NCI-H187 (cell line): ENCODE results near the gene SIGMAR1.
A peak's percentile ranks its signal among the peaks of the same experiment; 100 is the strongest.

Source experiments
- DNase-seq, 2 experiments: peaks; one replicate each; lab custom pipeline; 2025; lab: John Stamatoyannopoulos, UW

SIGMAR1 gene

DNA sequence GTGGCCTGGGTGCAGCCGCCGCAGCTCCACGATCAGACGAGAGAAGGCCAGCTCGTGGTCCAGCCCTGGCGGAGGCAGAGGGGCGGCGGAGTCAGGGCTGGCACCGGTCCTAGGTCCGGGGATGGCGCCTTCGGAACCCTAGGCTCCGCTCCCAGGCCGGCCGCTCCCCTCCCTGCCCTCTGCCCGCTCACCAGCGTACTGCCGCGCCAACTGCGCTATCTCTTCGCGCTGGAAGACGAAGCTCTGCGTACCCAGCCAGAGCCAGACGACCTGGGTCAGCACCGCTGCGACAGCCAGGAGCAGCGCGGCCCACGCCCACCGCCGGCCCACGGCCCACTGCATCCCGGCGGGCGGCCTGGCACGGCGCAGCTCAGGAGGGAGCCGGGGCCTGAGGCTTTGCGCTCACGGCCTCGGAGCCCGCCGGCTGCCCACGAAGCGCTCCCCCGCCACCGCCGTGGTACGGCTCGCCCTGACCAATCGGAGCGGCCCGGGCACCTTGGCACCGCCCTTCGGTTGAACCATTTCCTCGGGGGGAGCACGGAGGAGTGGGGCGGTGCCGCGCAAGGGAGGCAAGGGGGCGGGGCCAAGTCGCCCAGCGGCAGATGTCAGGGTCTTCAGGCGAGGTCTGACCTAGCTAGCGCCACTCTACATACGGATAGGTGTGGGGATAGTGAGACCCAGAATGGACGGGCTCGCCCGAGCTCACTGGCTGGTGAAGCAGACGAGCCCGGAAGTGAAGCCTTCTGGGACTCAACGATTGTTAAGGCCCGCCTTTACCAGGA, at the start of gene SIGMAR1:
TSS of gene SIGMAR1 (minus strand) at position 432 of the 782 bp plus-strand sequence. CDS start at position 342, 90 bp downstream.
- peak; percentile 42 to 83 for DNase-seq

DNA sequence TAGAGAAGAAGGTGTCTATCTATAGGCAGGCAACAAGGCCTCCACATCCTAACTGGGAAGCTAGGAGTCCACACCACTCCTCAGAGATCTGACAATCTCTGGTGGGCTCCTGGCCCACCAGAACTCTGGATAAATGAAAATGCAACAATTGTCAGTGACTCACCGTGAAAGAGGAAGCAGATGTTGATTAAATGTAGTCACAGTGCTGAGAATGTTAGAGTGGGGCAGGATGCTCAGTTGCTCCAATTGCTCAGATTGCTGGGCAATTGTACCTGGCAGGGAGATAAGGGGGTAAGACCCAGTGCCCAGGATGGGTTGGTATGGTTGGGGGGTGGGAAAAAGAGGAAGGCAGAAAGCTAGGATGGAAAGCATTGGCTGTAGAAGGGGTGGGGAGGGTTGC, 49.1 kb upstream of the SIGMAR1 start:
- DNase-seq = no peak

DNA sequence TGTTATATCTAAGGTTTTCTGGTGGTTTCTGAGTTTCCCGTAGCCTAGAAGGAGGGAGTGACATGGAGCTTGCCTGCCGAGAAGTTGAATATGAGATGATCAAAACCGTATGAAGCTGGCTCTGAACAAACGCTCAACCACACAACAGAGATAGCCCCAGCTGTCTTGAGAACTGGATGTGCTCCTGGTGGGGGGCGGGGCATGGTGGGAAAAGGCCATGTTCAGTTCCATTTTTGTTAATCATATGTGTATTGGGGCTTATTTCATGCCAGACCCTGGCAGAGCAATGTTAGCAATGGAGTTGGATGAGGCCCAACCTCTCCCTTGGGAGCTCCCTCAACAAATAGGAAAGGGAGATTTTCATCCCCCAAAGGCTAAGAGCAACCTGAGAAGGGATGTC, 48.6 kb upstream of the SIGMAR1 start:
- no peak for DNase-seq

DNA sequence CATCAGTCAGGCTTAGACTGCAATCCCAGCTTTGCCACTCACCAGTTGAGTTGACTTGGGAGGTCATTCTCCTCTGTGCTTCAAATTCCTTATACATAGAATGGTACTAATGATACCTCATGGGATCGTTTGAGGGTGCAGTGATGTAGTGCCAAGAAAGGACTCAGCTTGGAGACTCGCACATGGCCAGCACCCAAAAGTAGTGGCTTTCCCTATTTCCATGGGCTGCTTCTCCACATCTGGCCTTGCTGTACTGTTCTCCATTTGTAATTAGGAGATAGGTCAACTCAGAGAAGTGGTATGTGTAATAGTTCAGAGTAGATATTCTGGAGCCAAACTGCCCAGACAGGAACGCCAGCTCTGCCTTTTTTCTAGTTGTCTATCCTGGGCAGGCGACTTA, 48.0 kb upstream of the SIGMAR1 start:
- DNase-seq = no peak

DNA sequence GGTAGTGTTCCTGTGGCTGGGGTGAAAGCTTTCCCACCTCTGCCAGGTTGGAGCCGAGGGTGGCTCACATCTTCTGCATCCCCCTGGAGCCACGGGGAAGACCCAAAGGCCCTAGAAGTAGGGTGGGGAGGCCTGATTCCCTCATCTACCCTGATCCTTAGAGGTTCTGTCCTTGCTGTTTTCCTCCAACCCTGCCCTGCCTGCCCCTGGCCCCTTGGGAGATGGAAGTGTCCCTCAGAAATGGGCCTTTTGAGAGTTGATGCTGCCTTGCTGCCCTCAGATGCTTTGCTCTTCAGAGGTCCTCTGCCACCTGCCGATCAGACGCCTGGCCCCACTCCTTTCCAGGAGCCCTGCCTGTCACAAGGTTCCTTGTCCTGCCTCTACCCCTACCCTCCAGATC, 47.2 kb upstream of the SIGMAR1 start:
- no peak for DNase-seq

DNA sequence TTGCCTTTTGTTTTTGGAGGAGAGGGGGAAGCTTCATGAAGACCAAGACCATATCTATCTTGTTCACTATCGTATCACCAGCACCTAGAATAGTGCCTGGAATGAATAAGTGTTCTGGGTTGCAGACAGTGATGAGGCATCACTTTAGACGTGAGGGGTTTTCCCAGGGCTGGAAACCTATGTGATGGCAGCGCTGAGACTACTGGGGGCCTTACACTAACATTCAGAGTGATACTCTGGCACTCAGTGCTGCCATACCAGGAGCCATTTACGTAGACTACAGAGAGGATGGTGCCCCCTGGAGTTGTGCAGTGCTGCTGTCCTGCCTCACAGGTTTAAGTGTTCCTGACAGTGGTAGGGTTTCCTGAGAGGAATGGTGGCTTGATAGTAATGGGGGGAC, 46.6 kb upstream of the SIGMAR1 start:
- no peak for DNase-seq

DNA sequence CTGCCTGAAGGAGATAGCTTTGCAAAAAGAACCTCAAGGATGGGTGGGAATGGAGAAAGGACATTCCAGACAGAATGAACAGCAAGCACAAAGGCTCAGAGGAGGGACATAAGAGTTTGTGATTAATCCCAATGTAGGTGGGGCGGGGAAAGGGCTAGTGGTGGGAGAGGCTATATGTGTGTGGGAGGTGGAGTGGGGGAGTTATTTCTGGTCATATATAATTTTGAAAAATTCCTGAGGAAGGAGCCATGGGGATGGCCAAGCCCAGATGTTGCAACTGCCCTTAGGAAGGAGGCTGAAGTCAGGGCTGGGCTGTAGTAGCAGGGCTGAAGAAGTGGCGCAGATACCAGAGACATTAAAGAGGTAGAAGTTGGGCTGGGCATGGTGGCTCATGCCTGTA, 38.3 kb upstream of the SIGMAR1 start:
- DNase-seq = no peak

DNA sequence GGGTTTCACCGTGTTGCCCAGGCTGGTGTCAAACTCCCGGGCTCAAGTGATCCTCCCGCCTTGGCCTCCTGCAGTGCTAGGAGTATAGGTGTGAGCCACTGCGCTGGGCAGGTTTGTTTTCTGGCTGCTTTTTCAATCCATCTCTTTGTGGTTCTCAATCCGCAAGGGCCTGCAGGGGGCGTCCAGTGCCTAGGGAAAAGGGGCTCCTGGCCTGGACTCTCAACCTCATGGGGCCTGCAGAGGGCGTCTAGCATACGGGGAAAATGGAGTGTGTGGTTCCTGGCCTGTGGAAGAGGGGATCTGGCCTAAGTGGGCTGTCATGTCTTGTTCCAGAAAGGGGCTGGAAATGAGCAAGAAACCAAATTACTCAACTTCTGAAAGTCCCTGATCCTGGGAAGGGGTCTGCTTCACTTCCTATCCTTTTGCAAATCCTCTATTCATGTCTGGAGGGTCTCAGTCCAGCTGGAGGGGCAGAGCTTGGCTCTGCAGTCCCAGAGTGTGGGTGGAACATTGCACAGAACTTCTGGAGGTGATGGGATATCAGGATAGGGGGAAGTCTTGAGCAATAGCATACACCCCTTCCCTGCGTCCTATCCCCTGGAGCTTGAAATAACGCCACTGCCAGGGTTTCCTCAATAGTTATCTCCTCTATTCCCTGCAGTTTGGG, 37.6 kb upstream of the SIGMAR1 start:
- DNase-seq = peak in 1 of 2 experiments; percentile 27

DNA sequence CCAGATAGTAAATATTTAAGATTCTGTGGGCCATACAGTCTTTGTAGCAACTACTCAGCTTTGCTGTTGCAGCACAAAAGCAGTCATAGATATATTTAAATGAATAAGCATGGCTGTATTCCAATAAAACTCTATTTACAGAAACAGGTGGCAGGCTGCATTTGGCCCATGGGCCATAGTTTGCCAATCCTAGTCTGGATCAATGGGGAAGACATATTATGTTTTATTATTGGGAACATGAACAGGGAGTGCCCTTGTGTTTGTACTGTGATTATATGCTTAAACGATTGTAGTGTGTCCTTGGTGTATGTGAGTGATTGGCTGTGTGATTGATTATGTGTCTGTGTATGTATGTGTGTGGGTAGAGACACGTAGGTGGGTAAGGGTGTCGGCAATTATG, 36.9 kb upstream of the SIGMAR1 start:
- no peak for DNase-seq

DNA sequence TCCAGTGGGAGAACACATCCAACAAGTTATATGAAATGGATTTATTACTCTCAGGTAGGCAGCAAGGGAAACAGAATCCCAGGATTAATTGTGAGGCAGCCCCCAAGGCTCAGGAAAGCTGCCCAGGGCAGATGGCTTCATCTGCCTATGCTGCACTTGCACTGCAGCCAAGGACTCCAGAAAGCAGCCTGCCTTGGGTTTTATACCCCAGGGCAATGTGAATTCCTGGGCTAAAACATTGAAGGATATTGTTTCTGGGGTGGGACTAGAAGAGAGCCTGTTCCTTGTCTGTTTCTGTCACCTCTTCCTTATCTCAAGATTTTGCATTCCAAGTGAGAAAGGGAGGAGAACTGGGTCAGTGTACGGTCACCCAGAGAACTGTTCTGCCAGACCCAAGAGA, 33.7 kb upstream of the SIGMAR1 start:
- no peak for DNase-seq

DNA sequence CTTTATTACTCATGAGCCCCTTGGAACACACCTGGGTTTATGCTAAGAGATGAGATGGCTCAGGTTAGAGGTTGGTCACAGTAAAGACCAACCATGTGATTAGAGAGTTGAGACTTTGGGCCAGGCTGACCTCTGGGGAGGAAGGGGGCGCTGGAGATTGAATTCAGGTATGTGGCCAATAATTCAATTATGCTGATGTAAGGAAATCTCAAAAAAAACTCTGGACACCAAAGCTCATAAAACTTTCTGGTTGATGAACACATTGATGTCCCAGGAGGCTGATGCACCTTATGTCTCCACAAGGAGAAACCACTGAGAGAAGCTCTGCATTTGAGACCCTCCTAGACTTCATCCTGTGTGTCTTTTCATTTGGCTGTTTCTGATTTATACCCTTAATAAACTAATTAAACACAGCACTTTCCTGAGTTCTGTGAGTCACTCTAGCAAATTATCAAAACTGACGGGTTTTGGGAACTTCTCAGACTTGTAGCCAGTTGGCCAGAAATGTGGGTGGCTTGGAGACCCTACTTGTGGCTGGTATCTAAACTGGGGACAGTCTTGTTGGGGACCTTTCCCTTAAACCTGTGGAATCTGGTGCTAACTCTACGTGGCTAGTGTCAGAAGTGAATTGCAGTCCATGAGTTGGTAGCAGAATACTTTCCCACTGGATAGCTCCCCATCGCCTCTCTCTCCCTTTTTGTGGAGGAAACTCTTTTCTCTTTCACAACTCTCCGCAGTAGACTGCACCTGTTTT, 32.4 kb upstream of the SIGMAR1 start:
- no peak for DNase-seq

DNA sequence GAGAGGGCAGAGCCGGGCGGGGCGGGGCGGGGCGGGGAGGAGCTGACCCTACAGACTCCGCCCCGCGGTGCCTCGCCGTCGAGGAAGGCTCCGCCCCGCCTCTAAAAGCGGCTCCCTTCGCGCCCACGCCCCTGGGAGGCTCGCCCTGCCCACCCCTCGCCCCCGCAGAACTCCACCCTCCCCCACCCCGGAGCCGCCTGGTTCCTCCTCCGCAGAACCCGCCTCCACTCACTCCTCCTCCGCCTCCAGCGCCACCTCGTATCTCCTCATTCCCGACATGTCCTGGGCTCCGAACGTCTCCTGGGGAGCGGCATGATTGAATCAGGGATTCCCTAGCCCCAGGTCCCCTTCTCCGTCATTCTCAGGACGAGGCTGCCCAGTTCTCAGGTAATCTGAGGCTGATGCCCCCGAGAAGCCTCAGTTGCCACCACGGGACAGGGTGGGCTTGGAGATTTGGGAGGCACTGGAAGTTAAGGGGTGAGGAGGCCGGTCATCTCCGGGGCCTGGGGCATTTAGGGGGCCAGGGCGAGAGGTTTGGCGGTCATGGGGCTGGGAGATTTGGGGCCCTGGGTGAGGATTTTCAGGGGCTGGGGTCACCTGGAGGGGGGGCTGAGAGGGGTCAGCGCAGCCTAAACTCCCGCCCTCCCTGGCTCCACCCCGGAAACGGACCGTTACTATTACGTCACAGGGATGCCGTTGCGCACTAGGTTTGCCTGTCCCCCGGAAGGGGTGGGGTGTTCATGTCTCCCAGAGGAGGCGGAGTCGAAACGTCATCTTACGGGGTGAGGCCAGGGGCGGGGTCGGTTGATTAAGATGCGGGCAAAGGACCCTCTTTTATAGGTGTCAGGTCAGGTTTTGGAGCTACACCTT, 28.0 kb upstream of the SIGMAR1 start:
- DNase-seq = peak; percentile 55 to 84

DNA sequence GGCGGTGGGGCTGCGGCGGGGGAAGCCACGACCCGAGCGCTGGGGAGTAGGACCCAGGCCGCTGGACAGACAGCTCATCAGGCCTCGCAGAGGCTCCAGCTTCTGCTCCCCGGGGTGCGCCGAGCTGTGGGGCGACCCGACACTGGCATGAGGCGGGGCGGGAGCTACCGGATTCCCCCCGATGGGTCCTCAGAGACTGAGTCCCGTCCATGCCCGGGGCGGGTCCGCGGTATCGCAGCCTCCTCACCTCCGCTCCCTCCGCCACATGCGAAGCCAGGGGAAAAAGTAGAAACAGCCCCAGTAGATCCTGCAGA, 27.4 kb upstream of the SIGMAR1 start:
- no peak for DNase-seq

DNA sequence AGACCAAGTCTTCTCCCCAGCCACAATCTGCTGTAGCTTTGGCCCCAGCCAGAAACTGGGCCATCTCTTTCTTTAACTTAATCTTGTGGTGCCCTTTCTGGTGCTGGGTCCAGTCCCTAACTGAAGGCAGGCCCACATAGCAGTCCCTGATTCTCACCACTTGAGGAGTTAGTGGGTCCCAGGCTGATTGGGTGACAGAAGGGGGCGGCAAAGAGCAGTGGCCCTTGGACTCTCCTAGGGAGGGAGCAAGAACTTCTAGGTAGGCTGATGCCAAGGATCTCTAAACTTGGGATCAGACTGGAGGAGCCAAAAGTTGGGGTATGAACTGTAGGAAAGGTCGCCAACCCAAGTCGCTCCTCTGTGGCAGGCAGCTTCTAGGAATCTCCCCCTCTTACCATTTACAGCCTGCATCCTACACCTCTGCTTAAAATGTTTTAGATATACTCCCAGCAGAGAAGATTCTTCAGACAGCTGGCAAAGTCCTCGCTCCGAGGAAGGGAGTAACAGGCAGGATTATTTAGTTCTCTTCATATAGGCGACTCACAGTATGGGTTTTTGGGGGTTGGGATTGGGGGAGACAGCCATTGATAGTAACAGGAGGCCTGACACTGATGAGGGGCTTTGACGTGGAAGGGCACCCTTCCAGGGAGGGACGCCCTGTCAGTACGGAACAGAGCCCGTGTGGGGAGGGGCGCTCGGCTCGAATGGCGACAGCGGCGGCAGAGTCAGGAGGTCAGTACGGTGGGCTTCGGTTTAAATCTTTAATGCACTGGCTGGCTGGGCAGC, 26.9 kb upstream of the SIGMAR1 start:
- DNase-seq = no peak

DNA sequence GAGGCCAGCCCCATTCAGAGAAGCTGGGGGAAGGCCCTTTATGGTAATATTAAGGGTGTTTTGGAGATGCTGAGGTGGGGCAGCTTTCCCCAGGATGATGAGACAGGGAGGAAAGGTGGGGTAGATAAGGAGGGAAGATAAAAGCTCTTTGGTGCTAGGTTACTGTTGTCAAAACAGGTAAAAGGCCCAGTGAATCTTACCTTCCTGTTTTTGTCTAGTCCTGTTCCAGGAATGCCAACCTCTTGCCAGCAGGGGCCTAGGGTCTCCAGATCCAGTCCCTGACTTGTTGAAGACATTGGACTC, 25.7 kb upstream of the SIGMAR1 start:
- DNase-seq = no peak

DNA sequence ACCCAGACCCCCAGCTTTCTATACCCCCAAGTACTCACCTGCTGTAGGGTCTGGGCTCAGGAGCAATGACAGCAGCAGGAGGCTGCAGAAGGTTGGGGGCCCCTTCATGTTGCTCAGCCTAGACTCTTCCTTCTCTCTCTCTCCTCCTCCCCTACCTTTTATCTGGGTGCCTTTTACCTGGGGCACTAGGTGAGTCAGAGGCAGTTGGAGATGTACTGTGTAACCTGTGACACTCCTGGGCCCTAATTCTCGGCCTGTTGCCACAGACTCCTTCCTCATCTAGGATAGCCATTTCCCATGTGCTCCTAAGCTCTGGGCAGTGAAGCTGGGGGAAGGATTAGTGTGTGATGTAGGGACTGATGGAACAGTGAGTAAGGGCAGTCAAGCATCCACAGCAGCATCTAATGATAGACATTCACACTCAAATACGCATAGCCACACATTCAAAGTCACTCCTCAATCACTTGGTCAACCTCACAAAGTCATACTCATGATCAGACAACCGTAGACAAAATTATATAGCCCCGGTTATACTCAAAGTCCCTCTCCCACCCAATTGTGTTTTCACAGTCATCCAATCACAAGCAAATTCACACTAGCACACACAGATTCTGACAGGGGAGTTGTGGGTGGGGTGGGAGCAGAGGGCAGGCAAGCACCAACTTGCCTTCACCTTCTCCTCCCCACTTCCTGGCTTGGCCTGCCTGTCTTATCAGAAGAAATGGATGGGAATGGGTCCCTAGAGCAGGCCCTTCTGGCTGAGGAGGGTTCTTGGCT, 25.1 kb upstream of the SIGMAR1 start, which contains the start of gene CCL27:
TSS of gene CCL27 (minus strand) at position 132 of the 777 bp plus-strand sequence. CDS start at position 108, 24 bp downstream.
- no peak for DNase-seq

DNA sequence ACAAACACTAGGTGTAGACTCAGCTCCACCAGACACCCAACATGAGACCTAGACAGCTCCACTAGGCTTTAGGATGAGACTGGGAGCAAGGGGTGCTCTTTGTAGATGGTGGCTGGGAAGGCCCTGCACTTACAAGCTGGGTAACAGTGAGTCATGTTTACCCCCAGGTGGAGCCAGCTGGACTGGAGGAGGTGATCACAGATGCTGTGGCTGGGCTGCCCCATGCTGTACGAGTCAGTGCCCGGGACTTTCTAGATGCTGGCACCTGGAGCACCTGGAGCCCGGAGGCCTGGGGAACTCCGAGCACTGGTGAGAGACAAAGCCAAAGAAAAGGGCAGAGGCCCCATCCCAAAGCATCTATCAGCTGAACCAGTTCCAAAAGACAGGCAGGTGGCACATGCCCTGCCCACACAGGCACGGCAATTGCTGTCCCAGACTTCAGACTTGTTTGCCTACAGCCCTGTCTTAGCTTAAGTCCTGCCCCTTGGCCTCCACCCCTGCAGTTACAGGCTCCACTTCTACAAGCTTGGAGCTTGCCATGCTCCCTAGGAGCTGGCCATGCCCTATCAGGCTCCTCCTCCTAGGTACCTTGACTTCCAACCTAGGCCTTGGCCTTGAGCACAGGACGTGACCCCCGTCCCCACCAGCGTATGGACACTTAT, 22.1 kb upstream of the SIGMAR1 start:
- DNase-seq = no peak

DNA sequence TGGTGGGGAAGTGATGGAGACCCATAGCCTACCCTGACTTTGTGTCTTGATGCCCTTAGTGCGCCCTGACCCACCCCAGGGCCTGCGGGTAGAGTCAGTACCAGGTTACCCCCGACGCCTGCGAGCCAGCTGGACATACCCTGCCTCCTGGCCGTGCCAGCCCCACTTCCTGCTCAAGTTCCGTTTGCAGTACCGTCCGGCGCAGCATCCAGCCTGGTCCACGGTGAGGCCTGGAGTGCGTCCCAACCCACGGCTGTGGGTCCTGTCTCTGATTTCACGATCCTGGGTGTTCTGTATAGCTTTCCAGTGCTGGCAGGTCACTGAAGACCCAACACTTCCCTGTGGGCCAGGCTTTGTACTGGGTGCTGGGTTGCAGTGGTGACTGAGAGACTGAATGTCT, 20.9 kb upstream of the SIGMAR1 start:
- no peak for DNase-seq

DNA sequence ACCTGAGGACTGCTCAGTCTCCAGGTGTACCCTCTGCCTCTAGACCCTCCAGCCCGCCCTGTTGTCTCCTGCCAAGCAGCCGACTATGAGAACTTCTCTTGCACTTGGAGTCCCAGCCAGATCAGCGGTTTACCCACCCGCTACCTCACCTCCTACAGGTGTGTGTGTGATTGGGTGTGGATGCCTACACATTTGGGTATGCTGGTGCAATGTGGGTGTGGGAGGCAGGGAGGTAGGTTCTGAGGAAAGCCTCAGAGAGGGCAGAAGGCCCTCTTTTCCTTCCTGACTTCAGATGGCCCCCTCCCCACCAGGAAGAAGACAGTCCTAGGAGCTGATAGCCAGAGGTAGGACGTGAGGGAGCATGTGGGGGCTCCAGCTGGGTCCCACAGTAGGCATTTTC, 19.4 kb upstream of the SIGMAR1 start:
- DNase-seq = no peak

DNA sequence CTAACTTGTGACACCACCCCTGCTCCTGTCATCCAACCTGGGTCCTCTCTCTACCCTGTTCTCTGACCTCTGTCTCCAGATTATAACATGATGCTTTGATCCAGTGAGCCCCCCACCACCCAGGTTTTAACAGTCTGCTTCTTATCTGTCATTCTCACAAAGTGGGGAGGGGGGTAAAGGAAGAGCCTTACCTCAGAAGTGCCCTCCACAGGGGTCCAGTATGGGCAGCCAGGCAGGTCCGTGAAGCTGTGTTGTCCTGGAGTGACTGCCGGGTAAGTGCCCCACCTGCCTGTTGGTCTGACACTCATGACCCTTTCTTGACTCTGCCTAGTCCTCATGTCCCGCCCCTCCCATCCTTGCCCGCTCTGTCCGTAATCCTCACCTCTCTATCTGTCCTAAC, 17.8 kb upstream of the SIGMAR1 start:
- no peak for DNase-seq
